Left hindlimb (tissue), 1 donor: ENCODE data around the gene TPRG1L.
"Not testable (repeated sequence)": the region's sequence is repeated elsewhere in the genome, so short reads cannot be mapped to it uniquely, and the experiment has no call there.

ENCODE experiments used
- DNase-seq: peaks from one replicate; pipeline ENCODE4 v3.0.0-alpha.2; 2018

The TPRG1L gene

DNA sequence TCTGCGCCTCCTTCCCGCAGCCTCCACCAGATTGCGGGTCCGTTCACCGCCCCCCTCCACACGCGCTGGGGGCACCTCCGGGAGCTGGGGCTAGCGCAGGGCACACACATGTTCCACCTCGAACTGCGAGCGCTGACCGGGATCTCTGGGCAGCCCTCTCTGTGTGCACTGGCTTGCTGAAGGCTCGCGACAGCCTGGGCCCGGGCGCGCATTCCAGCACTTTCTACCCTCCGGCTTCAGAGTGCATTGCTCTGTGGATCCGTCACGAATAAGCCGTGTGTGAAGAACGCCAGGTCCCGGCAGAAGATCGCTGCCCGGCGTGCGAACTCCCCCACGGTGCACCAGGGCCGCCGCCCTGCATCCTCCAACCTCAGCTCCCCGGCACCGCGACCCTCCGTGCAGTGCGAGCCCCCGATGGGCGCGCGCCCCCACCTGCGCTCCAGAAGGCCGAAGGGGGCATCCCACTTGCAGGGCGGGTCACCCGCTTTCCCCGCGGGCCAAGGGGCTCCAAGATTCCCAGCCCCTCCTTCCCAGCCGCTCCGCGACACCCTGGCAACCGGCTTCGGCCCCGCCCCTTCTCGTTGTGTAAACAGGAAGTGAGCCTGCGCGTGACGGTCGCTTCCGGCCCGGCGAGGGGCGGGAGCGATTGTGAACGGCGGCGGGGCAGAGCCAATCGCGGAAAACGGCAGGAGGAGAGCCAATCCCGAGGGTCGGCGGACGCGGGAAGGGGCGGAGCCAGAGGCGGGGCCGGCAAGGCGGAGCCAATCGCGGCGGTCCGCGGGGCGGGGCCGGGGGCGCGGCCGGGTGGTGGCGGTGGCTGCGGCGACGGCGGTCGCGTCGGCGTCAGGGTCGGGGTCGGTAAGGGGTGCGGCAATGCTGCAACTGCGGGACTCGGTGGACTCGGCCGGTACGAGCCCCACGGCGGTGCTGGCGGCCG is at the start of gene TPRG1L:
Gene TPRG1L (plus strand): TSS at position 816 of the 937 bp plus-strand sequence. CDS start 58 bp downstream, at position 874.
- peak; percentile 98 for DNase-seq

DNA sequence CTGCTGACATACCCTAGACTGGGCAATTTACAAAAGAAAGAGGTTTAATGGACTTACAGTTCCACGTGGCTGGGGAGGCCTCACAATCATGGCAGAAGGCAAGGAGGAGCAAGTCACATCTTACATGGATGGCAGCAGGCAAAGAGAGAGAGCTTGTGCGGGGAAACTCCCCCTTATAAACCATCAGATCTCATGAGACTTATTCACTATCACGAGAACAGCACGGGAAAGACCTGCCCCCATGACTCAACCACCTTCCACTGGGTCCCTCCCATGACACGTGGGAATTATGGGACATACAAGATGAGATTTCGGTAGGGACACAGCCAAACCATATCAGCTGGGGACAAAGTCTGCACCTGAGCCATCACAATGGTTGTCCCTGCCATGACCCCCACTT is 49.3 kb upstream of the TPRG1L start:
- DNase-seq, result not testable (repeated sequence)

DNA sequence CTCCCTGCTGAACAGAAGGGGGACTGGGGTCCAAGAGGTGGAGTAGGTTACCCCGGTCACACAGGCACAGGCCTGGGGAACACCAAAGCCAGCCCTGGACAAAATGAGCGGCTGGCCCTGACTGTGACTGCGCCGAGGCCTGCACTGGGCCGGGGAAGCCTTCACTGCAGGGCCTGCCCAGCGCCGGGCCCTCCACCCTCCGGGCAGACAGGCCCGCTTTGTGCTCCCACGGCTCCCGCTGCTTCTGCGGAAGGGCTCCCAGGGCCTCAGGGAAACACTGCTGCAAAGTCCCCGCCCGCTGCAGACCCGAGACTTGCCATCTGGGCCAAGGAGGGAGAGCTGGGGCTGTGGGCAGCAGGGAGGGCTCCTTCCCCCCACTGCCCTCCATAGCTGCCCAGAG is 48.8 kb upstream of the TPRG1L start:
- DNase-seq, result no peak

DNA sequence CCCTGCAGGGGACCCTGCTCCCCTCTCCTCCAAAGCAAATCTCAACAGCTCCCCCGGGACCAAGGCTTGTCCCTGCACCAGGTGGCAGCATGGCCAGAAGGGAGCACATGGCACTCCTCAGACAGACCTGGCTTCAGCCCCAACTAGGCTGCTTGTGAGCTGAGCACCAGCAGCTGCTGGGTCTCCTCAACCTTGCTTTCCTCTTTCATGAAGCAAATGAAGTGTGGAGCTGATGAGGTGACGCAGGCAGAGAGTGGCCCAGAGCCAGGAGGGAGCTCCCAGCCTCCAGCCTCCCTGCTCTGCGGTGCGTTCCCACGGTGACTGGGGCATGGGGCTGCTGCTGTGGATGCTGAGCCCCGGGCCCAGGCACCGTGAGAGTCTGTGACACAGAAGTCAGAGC is 47.5 kb upstream of the TPRG1L start:
- DNase-seq, result peak; percentile 72

DNA sequence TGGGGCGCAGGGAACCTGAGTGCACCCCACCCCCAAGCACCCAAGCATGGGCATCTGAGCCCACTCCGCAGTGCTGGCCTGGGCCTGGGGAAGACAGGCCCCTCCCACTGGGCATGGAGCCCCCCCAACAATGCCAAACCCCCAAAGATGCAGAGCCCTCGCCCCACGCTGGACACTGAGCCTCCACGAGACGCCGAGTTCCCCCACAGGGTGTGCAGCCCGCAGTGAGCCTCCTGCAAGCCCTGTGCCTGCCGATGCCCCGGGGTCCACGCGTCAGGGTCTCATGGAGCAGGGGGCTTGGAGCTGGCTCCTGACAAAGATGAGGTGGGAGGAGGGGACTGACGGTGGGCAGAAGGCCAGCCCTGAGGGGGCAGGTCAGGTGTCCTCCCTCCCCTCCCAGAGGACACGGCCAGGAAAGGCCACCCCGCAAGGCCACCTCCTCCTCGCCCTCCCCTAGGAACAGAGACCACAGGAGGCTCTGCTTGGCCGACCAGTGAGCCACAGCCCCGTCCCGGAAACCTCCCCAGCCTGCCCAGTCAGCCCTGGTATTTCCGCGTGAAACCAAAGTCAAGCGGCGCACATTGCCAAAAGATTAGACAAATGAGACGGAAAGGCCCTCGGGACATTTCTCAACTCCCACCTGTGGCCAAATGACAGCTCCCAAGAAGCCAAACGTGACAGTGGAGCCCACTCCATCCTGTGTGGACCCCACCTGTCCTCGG is 46.9 kb upstream of the TPRG1L start:
- DNase-seq, result no peak

DNA sequence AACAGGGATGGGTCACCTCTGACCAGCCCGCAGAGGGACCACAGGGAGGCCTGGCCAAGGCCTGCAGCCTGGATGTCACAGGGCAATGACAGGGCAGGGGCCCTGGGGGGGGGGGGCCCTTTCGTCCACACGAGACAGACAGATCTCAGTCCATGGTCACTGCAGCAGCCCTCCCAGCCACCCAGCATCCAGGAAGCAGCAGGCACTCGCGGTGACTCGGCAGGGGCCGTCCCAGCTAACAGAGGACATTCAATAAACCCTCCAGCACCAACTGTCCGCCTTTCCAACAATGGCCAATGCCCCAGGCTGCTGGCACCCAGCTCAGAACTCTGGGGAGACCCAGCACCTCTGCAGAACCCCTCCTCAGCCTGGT is 46.4 kb upstream of the TPRG1L start:
- no peak for DNase-seq

DNA sequence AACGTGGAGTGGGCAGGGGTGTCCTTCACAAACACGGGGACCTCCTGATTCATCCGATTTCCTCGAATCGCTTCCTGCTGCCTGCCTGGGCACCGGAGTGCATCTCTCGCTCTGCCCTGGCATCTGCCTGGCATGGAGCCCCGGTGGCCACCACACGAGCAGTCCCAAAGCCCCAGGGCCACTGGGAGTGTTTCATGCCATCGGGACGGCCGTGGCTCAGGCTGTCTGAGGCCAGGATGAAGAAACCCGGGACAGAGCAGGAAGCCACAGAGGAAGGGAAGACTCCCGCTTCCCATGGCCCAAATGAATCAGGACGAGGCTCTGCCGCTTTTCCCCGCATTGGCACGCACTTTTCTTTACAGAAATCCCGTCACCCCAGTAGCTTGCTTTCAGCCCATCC is 45.9 kb upstream of the TPRG1L start:
- DNase-seq, result no peak

DNA sequence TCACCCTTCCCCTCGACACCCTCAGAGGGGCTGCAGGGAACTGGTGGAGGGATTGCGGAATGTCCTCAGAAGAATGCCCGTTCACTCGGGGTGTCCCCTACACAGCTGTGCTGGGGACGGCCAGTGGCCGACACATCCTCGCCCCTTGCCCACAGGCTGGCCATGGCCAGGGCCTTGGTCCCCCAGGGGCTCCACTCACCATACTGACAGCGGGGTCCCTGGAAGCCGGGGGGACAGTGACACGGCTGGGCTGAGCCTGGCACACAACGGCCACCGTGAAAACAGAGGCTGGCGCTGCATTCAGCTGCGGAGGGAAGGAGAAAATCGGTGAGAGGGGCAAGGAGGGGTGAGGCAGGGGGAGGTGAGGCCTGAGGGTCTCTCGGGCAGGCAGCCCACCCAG is 45.2 kb upstream of the TPRG1L start:
- DNase-seq, result no peak

DNA sequence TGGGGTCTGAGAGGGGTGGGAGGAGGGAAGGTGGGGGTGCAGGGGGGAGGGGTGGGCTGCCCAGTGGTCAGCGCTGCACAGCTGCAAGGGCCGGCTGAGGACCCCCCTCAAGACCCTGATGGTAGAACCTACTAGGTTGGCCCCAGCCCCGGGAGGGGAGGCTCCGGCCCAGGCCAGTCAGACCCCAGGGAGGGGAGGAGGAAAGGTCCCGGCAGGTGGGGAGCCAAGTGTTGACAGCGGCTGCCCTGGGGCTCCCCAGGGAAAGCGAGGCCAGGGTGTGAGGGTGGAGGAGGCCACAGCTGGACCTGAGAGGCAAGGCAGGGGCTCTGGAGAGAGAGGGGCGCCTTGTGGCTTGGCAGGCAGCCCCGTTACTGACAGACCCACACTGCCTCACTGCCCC is 44.6 kb upstream of the TPRG1L start:
- no peak for DNase-seq

DNA sequence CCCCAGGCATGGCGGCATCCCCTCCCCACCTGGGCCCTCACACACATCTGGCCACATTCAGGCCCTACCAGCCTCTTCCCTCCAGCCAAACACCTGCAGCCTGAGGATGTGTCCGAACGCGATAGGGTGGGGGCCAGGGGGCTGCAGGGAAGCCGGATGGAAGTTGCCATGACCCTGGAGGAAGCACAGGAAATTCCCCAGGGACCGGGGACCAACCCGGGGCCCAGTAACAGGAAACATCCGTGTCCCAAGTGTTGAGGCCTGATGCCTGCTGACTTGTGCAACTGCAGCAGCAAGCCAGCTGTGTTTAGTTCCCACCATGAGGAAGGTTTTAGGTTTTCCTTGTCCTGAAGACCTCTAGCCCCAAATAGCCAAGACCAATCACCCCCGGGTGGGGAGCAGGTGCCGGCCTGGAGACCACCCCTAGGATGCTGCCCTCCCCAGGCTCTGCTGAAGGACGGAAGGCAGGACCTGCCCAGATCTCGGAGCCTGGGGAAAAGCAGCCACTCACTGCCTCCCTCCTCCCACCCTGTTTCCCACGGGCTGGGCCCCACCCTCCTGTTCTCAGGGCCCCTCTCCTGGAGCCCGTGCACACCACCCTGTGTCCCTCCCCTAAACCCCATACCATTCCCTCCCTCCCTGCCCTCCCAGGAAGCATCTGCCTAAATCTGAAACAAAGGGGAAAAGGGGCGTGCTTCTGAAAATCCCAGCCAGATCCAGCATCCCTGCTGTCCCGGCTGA is 43.3 kb upstream of the TPRG1L start:
- no peak for DNase-seq

DNA sequence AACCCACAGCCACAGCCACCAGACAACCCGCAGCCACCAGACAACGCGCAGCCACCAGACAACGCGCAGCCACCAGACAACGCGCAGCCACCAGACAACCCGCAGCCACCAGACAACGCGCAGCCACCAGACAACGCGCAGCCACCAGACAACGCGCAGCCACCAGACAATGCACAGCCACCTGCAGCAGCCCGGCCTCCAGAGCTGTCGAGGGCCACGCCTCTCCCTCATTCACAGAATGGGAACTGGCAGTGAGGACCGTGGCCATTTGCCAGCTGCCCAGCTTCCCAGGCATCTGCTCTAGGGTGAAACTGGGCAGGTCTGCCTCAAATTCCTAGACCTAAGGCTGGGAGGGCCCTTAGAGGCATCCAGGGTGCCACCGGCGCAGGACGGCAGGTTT is 41.1 kb upstream of the TPRG1L start:
- not testable (repeated sequence) for DNase-seq

DNA sequence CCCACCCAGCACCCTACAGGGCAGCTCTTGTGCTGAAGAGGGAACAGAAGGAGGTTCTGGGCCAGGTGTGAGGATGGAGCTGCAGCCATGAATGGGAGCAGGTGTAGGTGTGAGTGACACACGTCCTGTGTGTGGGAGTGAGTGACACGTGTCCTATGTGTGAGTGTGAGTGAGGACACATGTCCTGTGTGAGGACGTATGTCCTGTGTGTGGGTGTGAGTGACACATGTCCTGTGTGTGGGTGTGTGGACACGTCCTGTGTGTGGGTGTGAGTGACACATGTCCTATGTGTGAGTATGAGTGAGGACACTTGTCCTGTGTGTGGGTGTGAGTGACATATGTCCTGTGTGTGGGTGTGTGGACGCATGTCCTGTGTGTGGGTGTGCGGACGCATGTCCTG is 39.9 kb upstream of the TPRG1L start:
- no peak for DNase-seq

DNA sequence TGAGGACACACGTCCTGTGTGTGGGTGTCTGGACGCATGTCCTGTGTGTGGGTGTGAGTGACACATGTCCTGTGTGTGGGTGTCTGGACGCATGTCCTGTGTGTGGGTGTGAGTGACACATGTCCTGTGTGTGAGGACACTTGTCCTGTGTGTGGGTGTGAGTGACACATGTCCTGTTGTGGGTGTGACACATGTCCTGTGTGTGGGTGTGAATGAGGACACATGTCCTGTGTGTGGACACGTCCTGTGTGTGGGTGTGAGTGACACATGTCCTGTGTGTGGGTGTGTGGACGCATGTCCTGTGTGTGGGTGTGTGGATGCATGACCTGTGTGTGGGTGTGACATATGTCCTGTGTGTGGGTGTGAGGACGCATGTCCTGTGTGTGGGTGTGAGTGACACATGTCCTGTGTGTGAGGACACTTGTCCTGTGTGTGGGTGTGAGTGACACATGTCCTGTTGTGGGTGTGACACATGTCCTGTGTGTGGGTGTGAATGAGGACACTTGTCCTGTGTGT is 39.4 kb upstream of the TPRG1L start:
- not testable (repeated sequence) for DNase-seq

DNA sequence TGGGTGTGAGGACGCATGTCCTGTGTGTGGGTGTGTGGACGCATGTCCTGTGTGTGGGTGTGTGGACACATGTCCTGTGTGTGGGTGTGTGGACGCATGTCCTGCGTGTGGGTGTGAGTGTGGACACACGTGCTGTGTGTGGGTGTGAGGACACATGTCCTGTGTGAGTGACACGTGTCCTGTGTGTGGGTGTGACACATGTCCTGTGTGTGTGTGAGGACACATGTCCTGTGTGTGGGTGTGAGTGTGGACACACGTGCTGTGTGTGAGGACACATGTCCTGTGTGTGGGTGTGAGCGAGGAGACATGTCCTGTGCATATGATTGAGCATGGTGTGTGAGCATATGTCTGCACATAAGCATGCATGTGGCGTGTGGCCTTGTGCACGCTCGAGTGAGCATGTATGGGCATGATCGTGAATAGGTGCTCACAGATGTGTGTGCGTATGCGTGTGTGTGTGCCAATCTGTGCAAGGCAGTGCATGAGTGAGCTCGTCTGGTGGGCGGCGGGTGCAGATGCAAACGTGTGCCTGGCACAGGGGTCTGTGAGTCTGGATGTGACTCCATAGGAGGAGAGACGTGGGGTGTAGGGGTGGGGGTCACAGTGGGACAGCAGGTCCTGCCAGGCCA is 38.8 kb upstream of the TPRG1L start:
- DNase-seq, result no peak

DNA sequence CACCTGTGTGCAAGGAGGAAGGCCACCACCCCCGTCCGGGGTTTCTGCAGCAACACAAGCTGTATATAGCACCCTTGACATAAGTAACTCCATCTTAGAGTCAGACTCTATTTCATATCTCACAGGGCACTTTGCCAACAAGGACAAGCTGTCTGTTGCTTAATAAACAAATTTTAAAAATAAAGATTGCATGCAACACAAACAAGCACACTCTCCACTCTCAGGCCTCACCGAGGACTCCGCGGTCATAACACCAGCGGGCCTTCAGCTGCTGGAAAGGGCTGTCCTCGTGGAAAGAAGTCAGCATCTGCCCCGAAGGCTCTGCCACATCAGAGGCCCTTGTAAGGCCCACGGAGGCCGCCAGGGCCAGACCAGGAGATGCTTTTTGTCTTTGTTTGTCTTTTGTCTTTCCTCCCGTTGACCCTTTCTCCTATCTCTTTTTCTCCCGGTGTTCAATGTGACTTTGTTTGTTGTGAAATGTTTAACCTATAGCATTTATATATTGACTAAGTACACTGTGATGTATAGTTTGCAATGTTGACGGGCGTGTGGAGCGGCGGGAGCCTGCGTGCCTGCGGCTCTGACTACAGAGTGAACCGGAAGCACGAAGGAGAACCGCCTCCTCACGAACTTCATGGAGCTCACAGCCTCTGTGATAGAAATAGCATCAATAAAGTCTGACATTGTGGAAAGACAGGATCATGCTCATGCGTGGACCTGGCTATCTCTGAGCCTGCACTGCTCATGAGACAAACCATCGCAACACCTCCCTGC is 37.6 kb upstream of the TPRG1L start:
- no peak for DNase-seq

DNA sequence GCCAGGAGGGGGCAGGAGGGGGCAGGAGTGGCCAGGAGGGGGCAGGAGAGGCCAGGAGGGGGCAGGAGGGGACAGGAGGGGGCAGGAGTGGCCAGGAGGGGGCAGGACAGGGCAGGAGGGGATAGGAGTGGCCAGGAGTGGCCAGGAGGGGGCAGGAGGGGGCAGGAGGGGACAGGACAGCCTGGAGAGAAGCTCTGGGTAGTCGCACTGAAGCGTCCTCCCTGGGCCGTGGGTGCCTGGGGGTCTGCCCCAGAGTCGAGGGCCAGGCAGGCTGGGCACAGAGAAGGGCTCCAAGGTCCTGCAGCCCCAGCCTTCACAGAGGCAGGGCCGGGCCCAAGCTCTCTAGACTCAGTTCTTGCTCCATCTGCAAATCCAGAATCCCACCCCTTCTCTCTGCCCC is 36.4 kb upstream of the TPRG1L start:
- DNase-seq, result no peak

DNA sequence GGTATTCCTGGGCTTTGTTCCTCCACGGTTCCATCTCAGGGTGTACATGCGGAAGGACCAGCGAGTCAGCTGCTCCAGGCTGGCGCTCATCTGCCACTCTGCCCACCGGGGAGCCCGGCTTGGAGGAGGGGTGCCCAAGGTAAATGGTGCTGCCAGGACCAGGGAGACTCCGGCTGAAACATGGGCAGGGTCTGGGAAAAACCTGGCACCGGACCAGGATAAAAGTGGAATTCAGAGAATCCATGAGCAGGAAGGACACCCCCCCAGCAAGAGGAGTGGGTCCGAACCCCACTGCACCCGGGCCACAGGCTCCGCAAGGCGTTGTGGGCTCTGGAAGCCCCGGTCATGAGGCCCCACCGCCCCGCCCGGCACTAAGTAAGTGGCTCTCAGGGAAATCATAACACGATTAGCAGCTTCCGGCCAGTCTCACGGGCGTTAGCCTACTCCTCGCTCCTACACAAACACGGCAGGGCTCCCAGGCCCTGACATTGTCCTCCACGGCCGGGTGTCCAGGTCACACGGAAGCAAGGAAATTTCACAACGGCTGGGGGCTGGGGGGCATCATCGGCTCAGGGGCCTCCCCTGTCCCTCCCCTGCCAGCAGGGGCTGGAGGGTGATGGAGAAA is 34.6 kb upstream of the TPRG1L start:
- DNase-seq, result no peak

DNA sequence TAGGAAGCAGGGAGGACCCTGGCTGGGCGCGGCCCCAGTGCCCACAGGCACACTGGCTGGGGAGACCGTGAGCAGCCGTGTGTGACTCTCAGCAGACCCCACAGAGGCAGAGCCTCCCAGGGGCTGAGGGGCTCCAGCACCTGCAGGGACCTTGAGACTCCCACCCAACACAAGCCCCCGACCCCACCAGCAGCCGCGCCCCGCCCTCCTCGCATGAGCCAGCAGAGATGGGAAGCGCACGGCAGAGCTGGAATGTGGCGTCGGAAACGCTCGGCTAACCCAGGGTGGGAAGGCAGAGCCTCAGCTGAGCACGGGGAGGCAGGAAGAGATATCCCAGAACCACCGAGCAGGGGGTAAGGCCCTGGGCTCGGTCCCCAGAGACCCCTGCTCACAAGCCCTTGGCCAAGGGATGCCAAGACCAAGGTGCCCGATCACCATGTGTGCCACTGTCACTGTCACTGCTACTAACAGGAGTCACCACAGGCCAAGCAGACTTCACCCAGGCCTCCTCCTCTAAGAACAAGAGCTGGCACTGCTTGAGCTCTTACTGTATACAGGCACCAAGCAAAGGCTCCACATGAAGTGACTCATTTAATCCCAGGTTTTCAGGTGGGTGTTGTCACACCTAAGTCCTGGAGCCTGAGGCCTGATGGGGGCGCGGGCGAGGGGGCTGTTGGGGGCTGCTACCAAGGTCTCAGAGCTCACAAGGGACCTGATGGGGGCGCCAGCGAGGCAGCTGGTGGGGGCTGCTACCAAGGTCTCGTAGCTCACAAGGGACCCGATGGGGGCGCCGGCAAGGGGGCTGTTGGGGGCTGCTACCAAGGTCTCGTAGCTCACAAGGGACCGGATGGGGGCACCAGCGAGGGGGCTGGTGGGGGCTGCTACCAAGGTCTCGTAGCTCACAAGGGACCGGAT is 33.6 kb upstream of the TPRG1L start:
- no peak for DNase-seq

DNA sequence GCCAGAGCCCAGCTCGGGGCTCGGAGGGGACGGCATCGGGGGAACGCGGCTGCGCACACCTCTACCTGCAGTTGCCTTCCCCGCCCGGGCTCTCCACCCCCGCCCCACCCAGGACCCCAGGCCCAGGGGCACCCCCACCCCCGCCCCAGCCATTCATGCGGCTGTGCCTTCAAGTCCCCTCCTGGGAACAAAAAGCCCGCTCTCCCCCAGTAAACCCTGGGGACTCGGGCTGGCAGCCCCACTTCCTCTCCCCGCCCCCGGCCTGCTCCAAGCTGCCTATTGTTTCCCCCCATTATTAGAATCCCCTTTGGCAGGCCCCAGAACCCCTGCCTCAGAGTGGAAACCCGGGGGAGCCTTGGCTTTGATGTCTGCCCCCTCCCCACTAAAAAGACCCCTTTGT is 31.5 kb upstream of the TPRG1L start:
- DNase-seq, result no peak

DNA sequence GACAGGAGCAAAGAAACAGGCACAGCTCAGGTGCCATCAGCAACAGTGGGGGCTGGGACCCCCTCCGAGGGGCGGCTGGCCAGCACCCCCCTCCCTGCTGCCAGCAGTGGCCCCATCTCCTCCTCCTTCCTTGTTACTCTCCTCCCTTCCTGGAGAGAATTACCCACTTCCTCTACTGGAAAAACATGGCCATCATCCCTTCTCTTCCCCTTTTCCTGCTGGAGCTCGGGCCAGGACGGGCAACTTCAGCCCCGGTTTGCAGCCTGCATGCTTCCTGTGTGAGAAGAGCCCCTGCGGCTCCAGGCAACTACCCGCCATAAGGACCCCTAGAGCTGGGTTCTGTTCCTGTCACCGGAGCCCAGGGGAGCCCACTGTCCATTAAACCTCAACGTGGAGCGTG is 31.1 kb upstream of the TPRG1L start:
- DNase-seq, result no peak
